Hepatic stellate cell (primary cell): ENCODE data around the gene USP17L21.
"Not testable (repeated sequence)": the region's sequence is repeated elsewhere in the genome, so short reads cannot be mapped to it uniquely, and the experiment has no call there.

ENCODE experiments used
- DNase-seq: peaks from one replicate; pipeline ENCODE4 v3.0.0; 2011; ENCODE audit warnings: low spot score

Gene USP17L21

DNA sequence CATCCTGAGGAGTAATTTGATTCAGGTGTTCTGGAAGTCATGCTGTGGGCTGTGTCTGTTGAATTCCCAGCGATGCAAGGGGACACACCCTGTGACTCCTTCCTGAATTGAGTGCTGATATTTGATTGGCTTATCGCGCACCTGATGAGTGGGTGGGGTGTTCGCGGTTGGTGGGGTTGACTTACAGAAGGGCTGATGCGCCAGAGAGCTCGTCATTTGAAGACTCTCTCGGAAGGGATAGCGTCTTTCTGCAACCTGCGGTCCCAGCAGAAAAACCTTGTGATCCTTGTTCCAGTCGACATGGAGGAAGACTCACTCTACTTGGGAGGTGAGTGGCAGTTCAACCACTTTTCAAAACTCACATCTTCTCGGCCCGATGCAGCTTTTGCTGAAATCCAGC is at the start of gene USP17L21:
Gene USP17L21, plus strand, starts transcription at position 301 of the 400 bp plus-strand sequence. Its CDS starts 0 bp downstream, at position 301.
- not testable (repeated sequence) for DNase-seq

DNA sequence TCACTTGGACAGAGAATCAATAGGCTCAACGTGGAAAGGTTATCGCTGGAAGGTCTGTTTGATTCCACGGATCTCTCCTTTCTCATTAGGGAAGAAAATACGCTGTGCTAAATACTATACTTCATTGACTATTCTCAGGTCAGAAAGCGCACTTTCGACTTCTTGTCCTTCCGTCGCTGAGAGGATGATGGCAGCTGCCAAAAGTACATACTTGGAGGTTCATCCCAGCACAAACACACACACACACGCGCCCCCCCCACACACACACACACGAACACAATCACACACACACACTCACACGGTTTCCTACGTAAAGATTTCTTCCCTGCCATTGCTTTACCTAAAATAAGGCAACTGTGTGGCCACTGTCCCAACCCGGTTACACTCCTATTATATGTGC is 48.0 kb upstream of the USP17L21 start:
- DNase-seq, result not testable (repeated sequence)

DNA sequence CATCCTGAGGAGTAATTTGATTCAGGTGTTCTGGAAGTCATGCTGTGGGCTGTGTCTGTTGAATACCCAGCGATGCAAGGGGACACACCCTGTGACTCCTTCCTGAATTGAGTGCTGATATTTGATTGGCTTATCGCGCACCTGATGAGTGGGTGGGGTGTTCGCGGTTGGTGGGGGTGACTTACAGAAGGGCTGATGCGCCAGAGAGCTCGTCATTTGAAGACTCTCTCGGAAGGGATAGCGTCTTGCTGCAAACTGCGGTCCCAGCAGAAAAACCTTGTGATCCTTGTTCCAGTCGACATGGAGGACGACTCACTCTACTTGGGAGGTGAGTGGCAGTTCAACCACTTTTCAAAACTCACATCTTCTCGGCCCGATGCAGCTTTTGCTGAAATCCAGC is 47.6 kb upstream of the USP17L21 start, which contains the start of gene USP17L11:
Gene USP17L11, plus strand, starts transcription at position 301 of the 400 bp plus-strand sequence. Its CDS starts 0 bp downstream, at position 301.
- not testable (repeated sequence) for DNase-seq

GRCh38 chr4:9219852-9220251 is 42.8 kb upstream of the USP17L21 start, which contains the start of gene USP17L12:
USP17L12 (plus strand) TSS chr4:9220152; CDS start chr4:9220152, 0 bp downstream.
- not testable (repeated sequence) for DNase-seq

GRCh38 chr4:9224596-9224995 is 38.1 kb upstream of the USP17L21 start, which contains the start of gene USP17L13:
USP17L13 (plus strand) TSS chr4:9224896; CDS start chr4:9224896, 0 bp downstream.
- DNase-seq, result not testable (repeated sequence)

DNA sequence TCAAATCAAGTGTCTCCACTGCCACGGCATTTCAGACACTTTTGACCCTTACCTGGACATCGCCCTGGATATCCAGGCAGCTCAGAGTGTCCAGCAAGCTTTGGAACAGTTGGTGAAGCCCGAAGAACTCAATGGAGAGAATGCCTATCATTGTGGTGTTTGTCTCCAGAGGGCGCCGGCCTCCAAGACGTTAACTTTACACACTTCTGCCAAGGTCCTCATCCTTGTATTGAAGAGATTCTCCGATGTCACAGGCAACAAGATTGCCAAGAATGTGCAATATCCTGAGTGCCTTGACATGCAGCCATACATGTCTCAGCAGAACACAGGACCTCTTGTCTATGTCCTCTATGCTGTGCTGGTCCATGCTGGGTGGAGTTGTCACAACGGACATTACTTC is 32.4 kb upstream of the USP17L21 start:
- DNase-seq, result not testable (repeated sequence)

DNA sequence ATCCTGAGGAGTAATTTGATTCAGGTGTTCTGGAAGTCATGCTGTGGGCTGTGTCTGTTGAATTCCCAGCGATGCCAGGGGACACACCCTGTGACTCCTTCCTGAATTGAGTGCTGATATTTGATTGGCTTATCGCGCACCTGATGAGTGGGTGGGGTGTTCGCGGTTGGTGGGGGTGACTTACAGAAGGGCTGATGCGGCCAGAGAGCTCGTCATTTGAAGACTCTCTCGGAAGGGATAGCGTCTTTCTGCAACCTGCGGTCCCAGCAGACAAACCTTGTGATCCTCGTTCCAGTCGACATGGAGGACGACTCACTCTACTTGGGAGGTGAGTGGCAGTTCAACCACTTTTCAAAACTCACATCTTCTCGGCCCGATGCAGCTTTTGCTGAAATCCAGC is 28.6 kb upstream of the USP17L21 start, which contains the start of gene USP17L15:
Gene USP17L15, plus strand, starts transcription at position 301 of the 400 bp plus-strand sequence. Its CDS starts 0 bp downstream, at position 301.
- not testable (repeated sequence) for DNase-seq

DNA sequence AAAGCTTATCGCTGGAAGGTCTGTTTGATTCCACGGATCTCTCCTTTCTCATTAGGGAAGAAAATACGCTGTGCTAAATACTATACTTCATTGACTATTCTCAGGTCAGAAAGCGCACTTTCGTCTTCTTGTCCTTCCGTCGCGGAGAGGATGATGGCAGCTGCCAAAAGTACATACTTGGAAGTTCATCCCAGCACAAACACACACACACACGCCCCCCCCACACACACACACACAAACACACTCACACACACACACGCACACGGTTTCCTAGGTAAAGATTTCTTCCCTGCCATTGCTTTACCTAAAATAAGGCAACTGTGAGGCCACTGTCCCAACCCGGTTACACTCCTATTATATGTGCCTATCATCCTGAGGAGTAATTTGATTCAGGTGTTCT is 24.2 kb upstream of the USP17L21 start:
- DNase-seq, result not testable (repeated sequence)

GRCh38 chr4:9243579-9243978 is 19.1 kb upstream of the USP17L21 start, which contains the start of gene USP17L17:
USP17L17 (plus strand) TSS chr4:9243879; CDS start chr4:9243879, 0 bp downstream.
- DNase-seq, result not testable (repeated sequence)

DNA sequence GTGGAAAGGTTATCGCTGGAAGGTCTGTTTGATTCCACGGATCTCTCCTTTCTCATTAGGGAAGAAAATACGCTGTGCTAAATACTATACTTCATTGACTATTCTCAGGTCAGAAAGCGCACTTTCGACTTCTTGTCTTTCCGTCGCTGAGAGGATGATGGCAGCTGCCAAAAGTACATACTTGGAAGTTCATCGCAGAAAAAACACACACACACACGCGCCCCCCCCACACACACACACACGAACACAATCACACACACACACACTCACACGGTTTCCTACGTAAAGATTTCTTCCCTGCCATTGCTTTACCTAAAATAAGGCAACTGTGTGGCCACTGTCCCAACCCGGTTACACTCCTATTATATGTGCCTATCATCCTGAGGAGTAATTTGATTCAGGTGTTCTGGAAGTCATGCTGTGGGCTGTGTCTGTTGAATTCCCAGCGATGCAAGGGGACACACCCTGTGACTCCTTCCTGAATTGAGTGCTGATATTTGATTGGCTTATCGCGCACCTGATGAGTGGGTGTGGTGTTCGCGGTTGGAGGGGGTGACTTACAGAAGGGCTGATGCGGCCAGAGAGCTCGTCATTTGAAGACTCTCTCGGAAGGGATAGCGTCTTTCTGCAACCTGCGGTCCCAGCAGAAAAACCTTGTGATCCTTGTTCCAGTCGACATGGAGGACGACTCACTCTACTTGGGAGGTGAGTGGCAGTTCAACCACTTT is 14.6 kb upstream of the USP17L21 start, which contains the start of gene USP17L18:
Gene USP17L18, plus strand, starts transcription at position 678 of the 728 bp plus-strand sequence. Its CDS starts 0 bp downstream, at position 678.
- not testable (repeated sequence) for DNase-seq

GRCh38 chr4:9253078-9253477 is 9.6 kb upstream of the USP17L21 start, which contains the start of gene USP17L19:
USP17L19 (plus strand) TSS chr4:9253378; CDS start chr4:9253378, 0 bp downstream.
- DNase-seq, result not testable (repeated sequence)

DNA sequence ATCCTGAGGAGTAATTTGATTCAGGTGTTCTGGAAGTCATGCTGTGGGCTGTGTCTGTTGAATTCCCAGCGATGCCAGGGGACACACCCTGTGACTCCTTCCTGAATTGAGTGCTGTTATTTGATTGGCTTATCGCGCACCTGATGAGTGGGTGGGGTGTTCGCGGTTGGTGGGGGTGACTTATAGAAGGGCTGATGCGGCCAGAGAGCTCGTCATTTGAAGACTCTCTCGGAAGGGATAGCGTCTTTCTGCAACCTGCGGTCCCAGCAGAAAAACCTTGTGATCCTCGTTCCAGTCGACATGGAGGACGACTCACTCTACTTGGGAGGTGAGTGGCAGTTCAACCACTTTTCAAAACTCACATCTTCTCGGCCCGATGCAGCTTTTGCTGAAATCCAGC is 4.8 kb upstream of the USP17L21 start, which contains the start of gene USP17L20:
Gene USP17L20, plus strand, starts transcription at position 301 of the 400 bp plus-strand sequence. Its CDS starts 0 bp downstream, at position 301.
- DNase-seq, result not testable (repeated sequence)

- not testable (repeated sequence) for DNase-seq
Observed at GRCh38 chr4:9267319-9267718, 4.6 kb downstream of the USP17L21 start, which contains the start of gene USP17L22. USP17L22 (plus strand) TSS chr4:9267619; CDS start chr4:9267619, 0 bp downstream.

- not testable (repeated sequence) for DNase-seq
Observed at GRCh38 chr4:9271719-9272118, 9.0 kb downstream of the USP17L21 start.
